OCI-LY3 (cell line): Measurements from ENCODE around the gene FAM13A.
"Not testable (repeated sequence)": the region's sequence is repeated elsewhere in the genome, so short reads cannot be mapped to it uniquely, and the experiment has no call there.

Experiments used
- H2AFZ ChIP-seq: fragments of 200-600, 300-600 bp; shearing (Covaris generic); 2 replicates; pipeline ENCODE4 v1.6.0; 2014; ENCODE audit warnings: antibody characterized with exemption, low read depth, low read length
- H3K27ac ChIP-seq: fragments of 200-600, 300-600 bp; sonication (generic); 2 replicates; pipeline ENCODE4 v1.5.1; 2014; ENCODE audit warnings: mild to moderate bottlenecking, low read length, moderate library complexity, mixed read lengths
- H3K27me3 ChIP-seq: fragments of 200-600, 300-600 bp; sonication (generic); 2 replicates; pipeline ENCODE4 v1.6.1; 2014; ENCODE audit warnings: low read depth, low read length, mixed read lengths
- H3K36me3 ChIP-seq: fragments of 200-600, 300-600 bp; sonication (generic); replicated peaks from 2 replicates; pipeline ENCODE3; 2014; ENCODE audit warnings: low read depth, low read length, mixed read lengths
- H3K4me1 ChIP-seq: fragments of 300-600, 200-600 bp; sonication (generic); 2 replicates; pipeline ENCODE4 v1.6.1; 2014; ENCODE audit warnings: low read length, mixed read lengths
- H3K4me2 ChIP-seq: fragments of 200-600, 300-600 bp; sonication (generic); 2 replicates; pipeline ENCODE4 v1.6.1; 2014; ENCODE audit warnings: low read length, mixed read lengths
- H3K4me3 ChIP-seq: fragments of 300-600, 200-600 bp; sonication (generic); 2 replicates; pipeline ENCODE4 v1.5.1; 2014; ENCODE audit warnings: antibody characterized with exemption, mild to moderate bottlenecking, low read length, moderate library complexity
- H3K79me2 ChIP-seq: fragments of 300-600, 200-600 bp; shearing (Covaris generic); 2 replicates; pipeline ENCODE4 v1.6.1; 2014; ENCODE audit warnings: mild to moderate bottlenecking, low read length, mixed read lengths
- H3K9ac ChIP-seq: fragments of 300-600, 200-600 bp; shearing (Covaris generic); 2 replicates; pipeline ENCODE4 v1.6.0; 2014; ENCODE audit warnings: mild to moderate bottlenecking, low read length, moderate library complexity
- H3K9me3 ChIP-seq: fragments of 200-600, 300-600 bp; shearing (Covaris generic); 2 replicates; pipeline ENCODE4 v1.6.1; 2014; ENCODE audit warnings: low read length, mixed read lengths; ENCODE audit not compliant: insufficient read depth
- H4K20me1 ChIP-seq: fragments of 200-600, 300-600 bp; sonication (generic); 2 replicates; pipeline ENCODE4 v1.6.1; 2016; ENCODE audit warnings: low read length, mixed read lengths; ENCODE audit not compliant: insufficient read depth
- CTCF ChIP-seq: fragments of 200-600, 300-600 bp; sonication (generic); IDR thresholded peaks from 2 replicates; pipeline ENCODE4 v1.5.1; 2014; ENCODE audit warnings: antibody characterized with exemption, low read length, low read depth
- EZH2phosphoT487 ChIP-seq: fragments of 200-600 bp; shearing (Covaris generic); IDR thresholded peaks from 2 replicates; pipeline ENCODE4 v1.6.1; 2018; ENCODE audit warnings: antibody characterized with exemption, mixed run types, low read depth

The FAM13A gene

GRCh38 chr4:89067417-89067816 is 10.4 kb upstream of the FAM13A start:
- H3K4me2 ChIP-seq = no peak overlapping the region
- peaks cover 9% of the 10 kb centered on the region for H3K36me3 ChIP-seq
- H3K79me2 ChIP-seq = no peaks in the 10 kb centered on the region
- H3K27me3 ChIP-seq = no peaks in the 10 kb centered on the region
- H4K20me1 ChIP-seq = no peaks in the 10 kb centered on the region
- H3K9ac ChIP-seq = no peak overlapping the region
- H3K27ac ChIP-seq = no peak overlapping the region
- peaks cover 22% of the 10 kb centered on the region for H3K9me3 ChIP-seq
- TF ChIP-seq CTCF (no peak), EZH2phosphoT487 (no peak)
- no peak overlapping the region for H2AFZ ChIP-seq
- H3K4me1 ChIP-seq = peaks cover 20% of the 10 kb centered on the region
- H3K4me3 ChIP-seq = no peak overlapping the region

- Histone ChIP-seq H3K79me2 (no peaks in the 10 kb centered on the region), H3K4me1 (peaks cover 11% of the 10 kb centered on the region), H3K36me3 (peaks cover 9% of the 10 kb centered on the region), H3K27ac (no peak overlapping the region), H3K9me3 (peaks cover 22% of the 10 kb centered on the region), H2AFZ (no peak overlapping the region), H3K4me2 (no peak overlapping the region), H4K20me1 (no peaks in the 10 kb centered on the region), H3K4me3 (no peak overlapping the region), H3K9ac (no peak overlapping the region), H3K27me3 (no peaks in the 10 kb centered on the region)
- TF ChIP-seq CTCF = no peak
- TF ChIP-seq EZH2phosphoT487 = no peak
Observed at GRCh38 chr4:89064848-89065247, 7.9 kb upstream of the FAM13A start.

- not testable (repeated sequence) for H3K27ac ChIP-seq, H3K9me3 ChIP-seq, H3K4me3 ChIP-seq, H3K36me3 ChIP-seq, H2AFZ ChIP-seq, H3K9ac ChIP-seq, H4K20me1 ChIP-seq, H3K27me3 ChIP-seq
- Histone ChIP-seq H3K4me1 (peaks cover 24% of the 10 kb centered on the region), H3K4me2 (peak overlapping the region; percentile 74), H3K79me2 (peaks cover 43% of the 10 kb centered on the region)
Observed at GRCh38 chr4:89057844-89058243, 859 bp upstream of the FAM13A start.

- H3K4me1 ChIP-seq = peaks cover 24% of the 10 kb centered on the region
- TF ChIP-seq CTCF (no peak), EZH2phosphoT487 (no peak)
- no peaks in the 10 kb centered on the region for H3K9me3 ChIP-seq
- peaks cover 9% of the 10 kb centered on the region for H3K36me3 ChIP-seq
- H3K27me3 ChIP-seq = no peaks in the 10 kb centered on the region
- H3K4me3 ChIP-seq = peak overlapping the region; percentile 74
- H3K79me2 ChIP-seq = peaks cover 55% of the 10 kb centered on the region
- peak overlapping the region; percentile 74 for H3K4me2 ChIP-seq
- H3K9ac ChIP-seq = peak overlapping the region; percentile 64
- no peaks in the 10 kb centered on the region for H4K20me1 ChIP-seq
- peak overlapping the region; percentile 80 for H3K27ac ChIP-seq
- peak overlapping the region; percentile 82 for H2AFZ ChIP-seq
Observed at GRCh38 chr4:89056292-89056952, 563 bp downstream of the FAM13A start.
